RPMI7951 (cell line): ENCODE results near the gene OSBP2. TPM values are rescaled to one million over a fixed set of nuclear protein-coding genes. Genes with fewer than 3 reads are reported as not detected.
A peak's percentile ranks its signal among the peaks of the same experiment; 100 is the strongest.

ENCODE experiments used
- DNase-seq: peaks from one replicate; pipeline ENCODE4 v3.0.0-alpha.2; 2012; ENCODE audit warnings: low read depth
- total RNA-seq: library from RNA; depleted of rRNA; stranded (reverse); fragments of >200 nt; shearing (Covaris generic); gene quantifications from 2 replicates; pipeline ENCODE4 v1.2.3, GENCODE V29; 2014

Gene OSBP2
- total RNA-seq, 1 experiment from 2014 or later = 5.9 TPM

DNA sequence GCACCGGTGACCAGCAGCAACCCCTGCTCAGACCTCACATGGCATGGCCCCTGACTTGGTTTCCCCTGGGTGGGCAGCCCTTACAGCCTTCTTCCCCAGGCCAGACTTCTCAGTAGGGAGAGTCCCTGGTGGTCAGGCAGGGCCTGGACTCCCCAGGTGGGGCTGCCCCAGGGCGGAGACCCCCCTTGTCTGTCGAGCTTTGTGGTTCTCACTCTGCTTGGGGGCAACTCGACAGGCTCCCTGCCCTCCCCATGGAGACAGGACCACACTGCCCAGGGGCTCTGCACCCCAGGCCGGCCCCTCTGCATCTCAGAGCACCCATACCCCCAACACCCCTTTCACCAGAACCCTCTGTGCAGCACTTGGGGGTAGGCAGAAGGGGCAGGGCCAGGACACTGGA, 186.2 kb downstream of the OSBP2 start:
- DNase-seq = no peak

DNA sequence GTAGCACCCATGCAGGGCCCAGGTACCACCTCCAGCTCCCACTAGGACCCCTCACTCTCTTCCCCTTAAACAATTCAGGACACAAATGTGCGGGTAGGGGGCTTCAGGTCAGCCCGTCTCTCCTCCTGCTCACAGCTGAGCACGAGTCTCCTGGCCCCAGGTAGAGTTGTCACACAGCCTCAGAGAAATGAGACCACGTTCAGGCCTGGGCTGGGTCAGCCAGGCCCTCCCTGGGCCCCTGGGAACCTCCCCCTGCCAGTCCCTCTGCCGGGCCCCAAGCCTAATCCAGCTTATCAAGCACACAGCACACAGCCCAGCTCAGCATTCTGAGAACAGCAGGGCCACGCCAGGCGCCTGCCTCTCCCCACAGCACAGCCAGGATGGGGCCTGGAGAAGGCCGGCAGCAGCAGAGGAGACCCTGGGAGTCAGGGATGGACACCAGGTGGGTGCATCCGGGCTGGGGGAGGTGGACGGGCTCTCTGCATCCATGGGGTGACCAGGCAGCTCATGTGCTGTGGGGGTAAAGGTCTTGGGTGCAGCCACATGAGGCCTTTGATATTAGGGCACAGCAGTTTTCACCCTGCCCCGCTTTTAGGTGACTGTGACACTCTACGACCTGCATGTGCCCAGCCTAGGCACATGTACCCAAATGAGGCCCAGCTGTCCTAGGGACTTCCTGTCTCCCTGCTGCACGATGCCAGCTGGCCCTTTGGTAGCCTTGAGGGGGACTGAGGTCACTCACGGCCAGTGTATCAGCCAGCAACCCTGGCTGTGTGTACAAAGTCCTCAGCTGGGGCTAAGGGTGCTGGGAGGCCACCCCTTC, 186.9 kb downstream of the OSBP2 start:
- DNase-seq = peak; percentile 34

DNA sequence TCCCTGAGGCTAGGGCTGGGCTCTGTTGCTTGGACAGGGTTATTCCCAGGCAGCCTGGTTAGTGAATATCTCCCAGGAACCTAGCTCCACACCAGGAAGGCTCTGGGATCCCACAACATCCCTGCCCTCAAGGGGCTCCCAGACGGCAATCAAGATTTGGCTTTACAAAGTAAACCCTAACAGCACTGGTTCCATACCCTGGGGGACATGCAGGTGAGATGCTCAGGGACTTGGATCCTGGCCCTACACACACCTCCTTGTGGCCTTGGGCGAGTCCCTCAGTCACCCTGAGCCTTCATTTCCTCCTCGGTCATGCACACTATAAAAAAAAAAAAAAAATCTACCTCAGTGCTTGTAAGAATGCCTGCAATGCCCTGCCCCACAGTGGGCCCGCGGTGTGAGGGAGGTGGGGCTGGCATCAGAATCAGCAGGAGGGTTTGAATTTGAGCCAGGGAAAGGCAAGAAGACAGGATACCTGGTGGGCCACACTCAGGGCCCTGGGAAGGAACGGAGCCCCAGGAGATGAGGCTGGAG, 187.6 kb downstream of the OSBP2 start:
- DNase-seq = no peak

DNA sequence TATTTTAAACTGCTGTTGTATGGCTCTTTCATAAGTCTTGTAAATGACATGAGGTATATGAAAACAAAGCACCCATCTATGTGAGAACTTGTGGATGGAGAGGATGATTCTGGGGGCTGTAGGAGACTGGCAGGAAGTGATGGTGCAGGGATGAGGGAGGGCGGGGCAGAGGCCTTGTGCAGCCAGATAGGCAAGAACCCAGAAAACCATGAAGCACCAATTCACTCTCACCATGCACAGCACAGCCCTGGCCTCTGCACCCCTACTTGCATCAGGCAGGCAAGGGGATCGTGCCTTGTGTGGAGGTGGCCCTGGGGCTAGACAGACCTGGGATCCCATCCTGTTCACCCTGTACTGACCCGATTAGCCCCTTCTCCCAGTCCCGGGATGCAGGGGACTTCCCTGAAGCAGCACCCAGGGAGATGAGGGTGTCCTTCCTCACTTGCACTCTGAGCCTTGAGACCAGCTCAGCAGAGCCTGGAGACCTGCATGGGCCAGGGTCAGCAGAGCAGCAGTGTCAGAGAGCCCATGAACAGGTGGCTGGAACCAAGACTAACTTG, 188.4 kb downstream of the OSBP2 start:
- no peak for DNase-seq

DNA sequence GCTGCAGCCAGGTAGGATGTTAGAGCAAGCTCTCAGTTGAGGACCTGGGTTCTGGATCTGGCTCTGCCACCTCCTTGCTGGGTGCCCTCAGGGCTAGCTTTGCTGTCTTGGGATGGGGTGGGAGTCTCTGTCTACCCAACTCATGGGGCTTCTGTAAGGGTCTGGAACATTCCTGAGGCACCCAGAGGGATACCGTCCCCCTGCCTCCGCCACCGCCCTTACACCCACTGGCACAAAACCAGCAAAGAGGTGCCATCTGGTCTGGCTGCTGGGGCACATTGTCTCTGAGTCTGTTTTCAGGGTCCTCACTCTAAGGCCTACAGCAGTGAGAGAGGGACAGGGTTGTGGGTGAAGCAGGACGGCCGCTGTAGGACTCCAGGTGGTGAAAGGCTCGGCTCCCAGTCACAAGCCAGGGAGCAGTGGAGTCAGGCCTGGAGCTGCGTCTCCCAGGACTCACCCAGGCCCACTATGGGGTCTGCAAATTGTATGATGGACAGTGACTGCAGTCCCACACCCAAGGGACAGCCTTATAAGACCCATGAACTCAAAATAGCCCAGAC, 189.0 kb downstream of the OSBP2 start:
- no peak for DNase-seq

DNA sequence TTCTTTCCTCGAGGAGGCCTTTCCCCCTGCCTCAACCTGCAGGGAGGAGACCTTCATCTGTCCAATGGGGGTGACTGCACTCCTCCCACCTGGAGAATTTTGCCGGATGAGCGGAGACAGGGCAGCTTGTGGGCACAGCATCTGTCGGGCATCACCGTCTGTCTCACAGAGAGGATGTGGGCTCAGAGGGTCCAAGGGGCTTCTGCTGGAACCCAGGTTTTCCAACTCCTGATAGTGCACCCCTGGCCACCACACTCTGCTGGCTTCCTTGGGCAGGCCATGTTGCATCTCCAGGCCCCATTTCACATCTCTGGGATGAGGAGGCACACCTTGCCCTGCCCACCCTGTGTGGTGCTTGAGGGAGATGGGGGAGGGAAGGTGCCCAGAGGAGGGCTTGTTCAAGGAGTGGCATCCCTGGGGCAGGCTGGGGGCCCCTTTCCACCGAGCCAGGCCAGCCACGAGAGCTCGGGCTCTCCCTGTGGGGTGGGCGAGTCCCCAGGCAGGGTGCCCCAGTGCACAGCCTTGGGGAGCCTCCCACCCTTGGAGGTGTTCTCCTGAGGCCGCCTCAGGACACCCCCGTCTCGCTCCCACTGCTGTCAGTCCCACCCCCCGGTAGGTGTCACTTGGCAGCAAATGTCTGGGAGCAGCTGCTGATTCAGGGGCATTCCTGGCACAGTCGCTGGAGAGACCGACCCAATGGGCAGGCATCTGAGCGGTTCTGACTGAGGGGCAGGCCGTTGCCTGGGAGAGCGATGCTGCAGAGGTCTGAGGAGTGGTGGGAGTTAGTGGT, 189.7 kb downstream of the OSBP2 start:
- no peak for DNase-seq

DNA sequence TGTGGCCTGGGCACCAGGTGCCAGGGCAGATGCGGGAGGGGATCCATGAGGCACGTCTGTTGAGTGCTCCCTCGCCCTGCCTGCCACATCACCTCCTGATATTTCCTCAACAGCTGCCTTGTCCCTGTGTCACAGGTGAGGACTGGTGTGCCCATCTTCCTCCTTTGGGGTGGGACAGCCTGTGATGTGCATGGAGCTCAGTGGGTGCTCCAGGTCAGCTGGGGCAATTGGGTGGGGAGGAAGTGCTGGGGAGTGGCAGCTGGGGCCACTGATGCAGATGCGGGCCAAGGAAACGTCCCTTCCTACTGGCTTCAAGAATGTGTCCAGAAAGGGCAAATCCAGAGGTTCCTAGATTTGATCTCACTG, 190.3 kb downstream of the OSBP2 start:
- no peak for DNase-seq

DNA sequence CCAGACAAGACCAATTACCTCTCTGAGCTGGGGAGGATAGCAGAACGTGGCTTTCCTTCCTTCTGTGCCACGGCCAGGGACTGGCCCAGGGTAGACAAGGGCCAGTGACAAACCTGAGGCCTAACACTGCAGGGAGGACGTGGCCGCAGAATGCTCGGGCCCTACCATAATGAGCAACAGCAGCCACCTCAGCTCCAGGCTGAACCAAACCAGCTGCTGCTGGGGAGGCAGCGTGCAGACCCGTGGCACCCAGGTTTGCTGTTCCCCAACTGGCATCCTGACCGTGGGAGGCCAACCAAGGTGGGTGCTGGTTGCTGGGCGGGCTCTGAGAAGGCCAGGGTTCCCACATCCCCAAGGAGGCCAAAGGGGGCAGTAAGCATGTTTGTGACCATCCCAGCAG, 190.9 kb downstream of the OSBP2 start:
- DNase-seq = no peak

DNA sequence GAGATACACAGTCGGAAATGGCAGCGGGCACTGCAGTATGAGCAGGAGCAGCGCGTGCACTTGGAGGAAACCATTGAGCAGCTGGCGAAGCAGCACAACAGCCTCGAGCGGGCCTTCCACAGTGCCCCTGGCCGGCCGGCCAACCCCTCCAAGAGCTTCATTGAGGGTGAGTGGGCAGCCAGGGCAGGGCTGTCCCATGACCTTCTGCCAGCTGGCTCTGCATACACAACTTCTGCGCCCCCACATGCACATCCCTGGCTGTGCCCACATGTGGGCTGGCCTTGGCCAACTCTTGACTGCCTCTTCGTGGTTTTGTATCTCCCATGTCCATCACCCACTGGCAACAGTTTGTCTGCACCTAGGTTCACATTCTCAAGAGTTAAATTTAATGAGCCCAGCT, 192.8 kb downstream of the OSBP2 start:
- no peak for DNase-seq

DNA sequence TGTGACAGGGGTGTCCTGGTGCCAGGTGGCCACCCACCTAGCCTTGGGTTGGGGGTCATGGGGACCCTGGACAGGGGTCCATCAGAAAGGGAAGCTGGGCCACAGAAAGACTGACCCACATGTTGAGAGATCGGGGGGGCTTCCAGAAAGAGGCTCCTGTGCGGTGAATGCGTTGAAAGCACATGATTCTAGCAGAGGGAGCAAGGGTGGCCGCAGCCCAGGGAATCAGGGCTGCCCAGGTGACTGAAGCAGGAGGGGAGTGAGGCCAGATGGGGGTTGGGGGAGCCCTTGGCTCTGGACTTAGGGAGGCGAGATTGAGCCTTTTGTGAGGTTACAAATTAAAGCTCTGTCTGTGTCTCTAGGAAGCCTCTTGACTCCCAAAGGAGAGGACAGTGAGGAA, 193.2 kb downstream of the OSBP2 start:
- DNase-seq = no peak

DNA sequence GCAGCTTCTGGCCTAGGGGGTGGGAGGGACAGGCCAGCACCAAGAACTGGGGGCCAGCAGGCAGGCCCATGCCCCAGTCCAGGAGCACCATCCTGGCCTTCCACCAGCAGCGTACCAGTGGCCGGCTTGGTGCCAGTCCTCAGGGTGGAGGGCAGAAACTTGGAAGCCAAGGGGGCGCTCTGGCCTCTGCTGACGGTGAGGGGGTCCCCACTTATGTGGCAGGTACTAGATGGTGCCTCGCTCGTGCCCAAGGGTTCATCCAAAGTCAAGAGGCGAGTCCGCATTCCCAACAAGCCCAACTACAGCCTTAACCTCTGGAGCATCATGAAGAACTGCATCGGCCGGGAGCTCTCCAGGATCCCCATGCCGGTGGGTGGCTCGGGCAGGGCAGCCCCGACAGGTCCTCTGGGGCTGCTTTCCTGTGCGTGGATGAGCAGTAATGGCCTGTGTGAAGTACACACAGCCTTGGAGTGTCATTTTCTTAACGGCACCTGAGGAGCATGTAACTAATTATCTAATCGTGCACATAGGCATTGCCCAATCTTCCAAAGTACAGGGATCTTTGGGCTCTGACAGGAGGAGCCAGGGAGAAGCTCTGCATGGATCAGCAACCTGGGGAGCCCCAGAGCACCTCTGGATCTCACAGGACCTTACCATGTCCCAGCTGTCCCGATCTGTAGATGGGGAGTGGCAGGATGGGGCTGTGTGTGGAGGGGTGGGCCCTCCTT, 194.8 kb downstream of the OSBP2 start:
- no peak for DNase-seq

DNA sequence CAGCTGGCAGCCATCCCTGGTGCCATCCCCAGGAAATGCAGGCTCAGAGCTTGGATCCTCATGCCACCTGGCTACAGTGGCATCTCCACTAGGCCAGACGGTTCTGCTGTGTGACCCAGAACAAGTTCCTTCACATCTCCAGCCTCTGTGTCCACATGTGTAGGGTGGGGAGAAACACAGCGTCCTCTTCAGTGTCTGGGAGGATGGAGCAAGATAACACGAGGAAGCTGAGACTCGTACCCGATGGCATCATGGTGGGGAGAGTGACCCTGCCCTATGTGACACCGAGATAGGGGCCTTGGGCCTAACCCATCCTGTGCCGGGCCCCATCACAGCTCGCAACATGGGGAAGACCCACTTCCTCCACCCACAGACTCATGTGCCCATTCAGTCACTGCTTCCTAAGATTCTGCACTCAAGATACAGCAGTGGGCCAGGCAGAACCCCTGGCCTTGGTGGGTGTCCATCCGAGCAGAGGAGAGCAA, 195.4 kb downstream of the OSBP2 start:
- DNase-seq = no peak

DNA sequence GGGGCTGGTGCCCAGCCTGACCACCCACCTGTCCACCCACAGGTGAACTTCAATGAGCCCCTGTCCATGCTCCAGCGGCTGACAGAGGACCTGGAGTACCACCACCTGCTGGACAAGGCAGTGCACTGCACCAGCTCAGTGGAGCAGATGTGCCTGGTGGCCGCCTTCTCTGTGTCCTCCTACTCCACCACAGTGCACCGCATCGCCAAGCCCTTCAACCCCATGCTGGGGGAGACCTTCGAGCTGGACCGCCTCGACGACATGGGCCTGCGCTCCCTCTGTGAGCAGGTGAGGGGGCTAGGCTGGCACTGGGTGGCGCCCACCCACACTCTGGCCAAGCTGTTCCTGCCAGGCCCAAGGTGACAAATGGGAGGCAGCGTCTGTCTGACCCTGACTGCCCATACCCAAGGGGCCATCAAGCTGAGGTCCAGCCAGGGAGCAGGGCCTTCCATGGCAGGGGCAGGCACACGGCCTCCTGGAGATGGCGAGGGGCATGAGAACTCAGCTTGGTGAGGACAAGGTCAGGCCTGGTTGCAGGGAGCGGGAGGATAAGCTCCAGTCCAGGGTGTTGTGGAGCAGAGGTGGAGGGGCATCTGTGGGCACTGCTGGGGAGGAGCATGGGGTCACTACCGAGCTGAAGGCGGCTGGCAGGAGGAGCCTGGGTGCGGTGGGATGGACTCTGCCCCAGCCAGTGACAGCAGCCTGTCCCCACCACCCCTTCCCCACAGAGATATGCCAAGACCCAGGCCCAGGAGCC, 196.2 kb downstream of the OSBP2 start:
- peak; percentile 12 for DNase-seq

DNA sequence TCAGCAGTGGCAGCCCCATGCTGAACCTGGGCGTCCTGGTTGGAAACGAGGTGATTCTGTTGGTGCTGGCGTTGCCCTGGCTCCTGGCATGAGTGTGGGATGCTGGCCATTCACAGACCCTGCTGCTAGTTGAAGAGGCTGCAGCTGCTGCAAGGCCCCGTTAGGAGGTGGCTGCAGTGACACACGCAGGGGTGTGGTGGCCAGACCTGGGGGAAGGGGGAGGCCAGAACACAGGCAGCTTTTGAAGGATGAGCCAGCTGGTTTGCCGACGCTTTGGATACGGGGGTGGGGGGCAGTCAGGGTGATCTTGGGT, 196.7 kb downstream of the OSBP2 start:
- DNase-seq = no peak

DNA sequence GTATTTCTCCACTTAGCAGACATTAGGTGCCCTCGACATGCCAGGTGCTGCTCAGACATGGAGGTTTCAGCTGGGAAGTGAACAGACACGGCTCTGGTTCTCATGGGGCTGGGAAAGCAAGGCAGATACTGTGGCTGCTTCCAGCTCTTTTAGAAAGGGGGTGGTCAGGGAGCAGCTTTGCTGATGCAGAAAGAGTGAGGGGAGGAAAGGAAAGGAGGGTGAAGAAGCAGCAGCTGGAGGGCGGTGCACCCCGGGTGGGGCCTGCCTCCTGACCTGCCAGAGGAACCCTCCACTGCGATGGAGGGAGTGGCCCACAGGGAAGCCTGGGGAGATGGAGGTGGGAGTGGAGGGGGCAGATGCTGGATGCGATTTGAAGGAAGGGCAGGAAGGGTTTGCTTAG, 197.1 kb downstream of the OSBP2 start:
- DNase-seq = no peak

DNA sequence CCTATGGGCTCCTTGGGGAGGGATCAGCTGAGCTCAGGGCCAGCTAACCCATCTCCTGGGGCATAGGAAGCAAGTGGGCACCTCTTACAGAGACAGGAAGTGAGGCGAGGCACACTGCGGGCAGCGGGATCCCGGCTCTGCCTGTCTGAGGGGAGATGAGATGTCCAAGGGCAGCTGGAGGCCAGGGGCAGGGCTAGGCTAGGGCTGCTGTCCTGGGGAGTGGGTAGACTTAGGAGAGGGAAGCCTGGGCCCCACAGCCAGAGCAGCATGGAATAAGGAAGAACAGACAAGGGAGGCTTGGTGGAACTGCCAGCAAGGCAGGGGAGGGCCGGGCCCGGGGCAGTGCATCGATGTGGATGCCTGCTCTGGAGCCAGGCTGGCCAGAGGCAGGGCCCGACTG, 197.6 kb downstream of the OSBP2 start:
- DNase-seq = no peak

DNA sequence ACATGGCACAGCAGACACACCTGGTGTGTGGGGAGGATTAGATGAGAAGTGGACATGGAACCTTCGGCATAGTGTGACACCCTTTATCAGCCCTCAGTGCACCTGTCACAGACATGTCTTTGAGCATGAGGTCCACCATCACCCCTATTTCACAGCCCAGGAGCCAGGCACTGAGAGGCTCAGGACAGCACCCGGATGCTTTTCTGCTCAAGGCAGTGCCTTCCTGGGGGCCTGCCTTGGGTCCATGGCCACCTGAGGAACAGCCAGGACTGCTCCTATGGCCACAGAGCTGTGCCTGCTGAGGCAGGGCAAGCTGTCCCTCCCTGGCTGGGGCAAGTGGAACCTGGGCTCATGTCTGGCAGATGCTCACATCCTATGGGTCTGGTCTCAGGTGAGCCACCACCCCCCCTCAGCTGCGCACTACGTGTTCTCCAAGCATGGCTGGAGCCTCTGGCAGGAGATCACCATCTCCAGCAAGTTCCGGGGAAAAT, 198.1 kb downstream of the OSBP2 start:
- DNase-seq = no peak

DNA sequence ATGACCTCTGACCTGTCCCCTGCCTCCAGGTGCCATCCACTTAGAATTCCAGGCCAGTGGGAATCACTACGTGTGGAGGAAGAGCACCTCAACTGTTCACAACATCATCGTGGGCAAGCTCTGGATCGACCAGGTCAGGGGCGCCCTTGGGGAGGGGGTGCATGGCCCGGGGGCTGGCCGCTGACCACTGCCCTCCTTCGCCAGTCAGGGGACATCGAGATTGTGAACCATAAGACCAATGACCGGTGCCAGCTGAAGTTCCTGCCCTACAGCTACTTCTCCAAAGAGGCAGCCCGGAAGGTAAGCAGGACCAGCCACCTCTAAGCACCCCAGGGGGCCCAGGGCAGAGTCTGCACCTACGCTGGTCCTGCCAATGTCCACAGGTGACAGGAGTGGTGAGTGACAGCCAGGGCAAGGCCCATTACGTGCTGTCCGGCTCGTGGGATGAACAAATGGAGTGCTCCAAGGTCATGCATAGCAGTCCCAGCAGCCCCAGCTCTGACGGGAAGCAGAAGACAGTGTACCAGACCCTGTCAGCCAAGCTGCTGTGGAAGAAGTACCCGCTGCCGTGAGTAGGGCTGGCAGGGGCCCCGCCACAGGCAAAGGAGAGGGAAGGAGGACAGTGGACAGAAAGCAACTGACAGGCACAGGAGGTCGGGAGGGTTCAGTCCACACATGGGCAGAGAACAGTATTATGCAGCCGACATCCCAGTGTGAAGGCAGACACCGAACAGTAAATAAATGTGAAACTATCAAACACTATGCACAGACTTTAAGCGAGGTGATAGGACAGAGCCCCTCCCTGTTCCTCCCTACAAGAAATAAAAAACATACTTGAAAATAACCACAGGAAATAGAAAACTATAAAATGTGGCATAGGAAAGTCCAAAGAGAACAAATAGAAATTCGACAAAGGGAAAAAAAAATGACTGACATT, 199.0 kb downstream of the OSBP2 start:
- DNase-seq = no peak

DNA sequence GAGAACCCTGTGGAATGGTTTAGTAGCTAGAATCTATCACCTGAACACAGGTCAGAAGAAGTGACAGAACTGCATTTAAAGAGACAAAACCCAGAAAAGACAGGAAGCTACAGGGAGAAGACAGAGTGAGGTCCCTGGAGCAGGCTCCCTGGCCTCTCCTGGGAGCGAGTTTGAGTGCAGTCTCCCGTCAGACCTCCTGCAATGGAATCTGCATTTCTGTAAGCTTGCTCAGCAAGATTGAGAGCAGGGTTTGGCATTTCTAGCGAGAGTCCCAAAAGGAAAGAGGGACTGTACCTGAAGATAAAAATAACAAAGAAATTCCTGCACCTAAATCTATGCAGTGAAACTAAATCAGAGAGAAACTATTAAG, 199.7 kb downstream of the OSBP2 start:
- DNase-seq = no peak
